Stimulated activated CD4-positive, alpha-beta T cell treated with anti-CD3 and anti-CD28 coated beads, Interleukin-4, amount 100 ng/mL, for 48 hours (primary cell): ENCODE measurements around the gene RUNX1.
"Not testable (repeated sequence)": the region's sequence is repeated elsewhere in the genome, so short reads cannot be mapped to it uniquely, and the experiment has no call there.

Experiments
- DNase-seq, 2 donors: peaks; one replicate each; pipeline ENCODE4 v3.0.0-alpha.2; 2020; ENCODE audit warnings: low read depth in 2 of 2

Gene RUNX1

DNA sequence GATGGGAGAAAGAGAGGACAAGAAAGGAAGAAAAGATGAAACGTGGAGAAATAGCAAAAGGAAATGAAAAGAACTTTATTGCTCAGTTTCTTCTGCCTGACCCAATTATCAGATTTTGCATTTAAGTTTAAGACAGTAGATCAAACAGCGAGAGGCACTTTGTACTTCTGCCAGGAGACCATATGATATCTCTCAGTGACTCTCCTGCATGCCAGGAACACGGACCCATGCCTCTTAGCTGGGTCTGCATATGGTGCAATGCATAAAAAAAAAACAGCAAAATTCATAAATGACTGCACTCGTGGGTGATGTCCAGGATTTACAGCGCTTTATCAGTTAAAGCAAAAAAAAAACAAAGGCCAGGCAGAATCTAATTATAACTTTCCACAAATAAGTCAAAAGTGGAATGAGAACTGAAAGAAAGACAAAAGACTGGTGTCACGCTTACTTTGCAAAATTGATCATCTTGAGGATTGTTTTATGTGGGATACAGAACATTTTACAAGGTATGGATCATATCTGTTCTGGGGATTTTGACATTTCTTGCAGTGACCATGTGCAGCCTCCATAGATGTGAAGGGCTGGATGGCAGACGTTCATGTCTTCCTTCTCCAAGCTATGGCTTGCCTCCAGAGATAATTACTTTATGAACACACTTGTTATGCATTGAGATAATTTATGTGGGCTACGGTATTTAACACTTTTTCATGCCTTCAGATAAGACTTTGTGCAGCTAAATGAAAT, 79.5 kb downstream of the RUNX1 start:
- no peak for DNase-seq

GRCh38 chr21:34968414-34969333, 80.4 kb downstream of the RUNX1 start:
- DNase-seq = peak in 1 of 2 donors; percentile 49

- peak in 1 of 2 donors; percentile 38 for DNase-seq
Measured at GRCh38 chr21:34967509-34968289, 81.4 kb downstream of the RUNX1 start.

GRCh38 chr21:34966881-34967280, 82.2 kb downstream of the RUNX1 start:
- DNase-seq = not testable (repeated sequence)

DNA sequence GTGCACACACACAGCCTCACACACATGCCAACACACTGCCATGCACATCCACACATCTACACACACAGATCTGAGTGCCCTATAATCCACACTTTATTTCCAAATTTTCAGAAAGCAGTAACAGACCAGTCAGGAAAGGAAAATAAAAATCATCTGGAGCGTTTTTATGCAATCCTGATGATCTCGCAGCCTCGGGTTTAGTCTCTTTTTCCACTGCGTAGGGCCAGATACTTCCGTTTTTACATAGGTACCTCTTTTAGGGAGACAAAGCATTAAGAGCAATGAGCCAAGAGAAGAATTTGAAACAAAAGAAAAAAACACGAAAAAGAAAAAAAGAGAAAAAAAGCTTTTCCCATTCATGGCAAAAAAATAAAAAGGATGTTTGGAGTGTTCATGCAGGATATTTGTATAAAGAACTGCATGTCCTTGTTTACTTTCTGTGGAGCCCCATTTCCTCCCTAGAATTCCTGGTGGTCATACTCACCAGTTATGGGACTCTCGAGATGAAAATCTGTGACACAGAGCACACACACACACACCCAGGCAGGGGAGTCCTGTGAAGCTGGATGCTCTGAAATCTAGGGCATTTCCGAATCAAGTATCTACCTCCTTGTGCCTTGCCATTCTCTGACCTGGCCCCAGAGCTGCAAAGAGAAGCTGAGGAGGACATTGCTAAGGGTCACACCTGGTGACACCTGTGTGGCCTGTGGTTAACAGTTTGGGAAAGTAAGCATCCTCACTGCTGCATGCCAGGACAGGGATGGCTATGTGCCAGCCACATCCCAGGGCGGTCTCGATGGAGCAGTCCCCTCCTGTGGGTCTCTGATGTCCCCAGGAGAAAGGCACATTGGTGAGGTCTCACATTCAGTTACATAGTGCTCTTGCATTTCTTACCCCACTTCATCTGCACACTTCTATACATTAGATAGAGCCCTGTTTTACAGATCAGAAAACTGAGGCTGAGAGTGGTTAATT, 83.6 kb downstream of the RUNX1 start:
- DNase-seq = no peak

- DNase-seq = peak in 1 of 2 donors; percentile 38
Measured at GRCh38 chr21:34962586-34963222, 86.4 kb downstream of the RUNX1 start.

- no peak for DNase-seq
Measured at GRCh38 chr21:34962136-34962535, 87.0 kb downstream of the RUNX1 start.

GRCh38 chr21:34960687-34961086, 88.4 kb downstream of the RUNX1 start:
- no peak for DNase-seq

- no peak for DNase-seq
Measured at GRCh38 chr21:34959607-34960006, 89.5 kb downstream of the RUNX1 start.

DNA sequence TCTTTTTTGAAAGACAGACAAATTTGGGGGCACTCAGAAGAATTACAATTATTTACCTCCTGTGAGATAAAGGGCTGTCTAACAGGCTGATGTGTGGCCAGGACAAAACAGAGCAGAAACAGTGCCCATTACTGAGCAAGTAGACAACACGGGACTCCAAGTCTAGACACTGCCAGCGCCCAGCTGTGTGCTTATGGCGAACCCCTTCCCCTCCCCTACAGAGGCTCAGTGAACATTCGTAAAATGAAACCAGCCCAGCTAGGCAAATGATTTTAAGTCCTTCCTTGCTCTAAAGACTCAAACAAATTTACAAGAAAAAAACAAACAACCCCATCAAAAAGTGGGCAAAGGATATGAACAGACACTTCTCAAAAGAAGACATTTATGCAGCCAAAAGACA, 91.1 kb downstream of the RUNX1 start:
- DNase-seq = no peak

GRCh38 chr21:34956416-34957316, 92.4 kb downstream of the RUNX1 start:
- DNase-seq = no peak

DNA sequence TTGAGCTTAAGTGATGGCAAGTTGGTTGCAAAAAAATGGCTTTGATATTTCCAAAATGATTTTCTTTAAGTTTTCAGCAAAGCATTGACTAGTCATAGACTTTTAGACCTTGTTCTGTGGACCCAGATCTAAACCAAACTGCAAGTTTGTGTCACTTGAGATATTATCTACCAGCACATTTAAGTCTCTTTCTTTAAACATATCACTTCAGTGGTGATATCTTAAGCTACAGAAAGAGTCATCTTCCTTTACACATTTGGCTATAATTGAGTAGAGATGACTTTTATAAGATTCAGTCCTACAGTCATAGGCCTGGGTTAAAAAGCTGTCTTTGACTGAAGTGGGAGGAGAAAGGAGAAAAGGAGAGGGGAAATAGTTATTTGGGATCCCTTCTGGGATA, 95.2 kb downstream of the RUNX1 start:
- DNase-seq = no peak

GRCh38 chr21:34952701-34953100, 96.4 kb downstream of the RUNX1 start:
- no peak for DNase-seq

DNA sequence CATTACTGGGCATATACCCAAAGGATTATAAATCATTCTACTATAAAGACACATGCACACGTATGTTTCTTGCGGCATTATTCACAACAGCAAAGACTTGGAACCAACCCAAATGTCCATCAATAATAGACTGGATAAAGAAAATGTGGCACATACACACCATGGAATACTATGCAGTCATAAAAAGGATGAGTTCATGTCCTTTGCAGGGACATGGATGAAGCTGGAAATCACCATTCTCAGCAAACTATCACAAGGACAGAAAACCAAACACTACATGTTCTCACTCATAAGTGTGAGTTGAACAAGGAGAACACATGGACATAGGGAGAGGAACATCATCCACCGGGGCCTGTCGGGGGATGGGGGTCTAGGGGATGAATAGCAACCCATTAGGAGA, 97.2 kb downstream of the RUNX1 start:
- DNase-seq = not testable (repeated sequence)

DNA sequence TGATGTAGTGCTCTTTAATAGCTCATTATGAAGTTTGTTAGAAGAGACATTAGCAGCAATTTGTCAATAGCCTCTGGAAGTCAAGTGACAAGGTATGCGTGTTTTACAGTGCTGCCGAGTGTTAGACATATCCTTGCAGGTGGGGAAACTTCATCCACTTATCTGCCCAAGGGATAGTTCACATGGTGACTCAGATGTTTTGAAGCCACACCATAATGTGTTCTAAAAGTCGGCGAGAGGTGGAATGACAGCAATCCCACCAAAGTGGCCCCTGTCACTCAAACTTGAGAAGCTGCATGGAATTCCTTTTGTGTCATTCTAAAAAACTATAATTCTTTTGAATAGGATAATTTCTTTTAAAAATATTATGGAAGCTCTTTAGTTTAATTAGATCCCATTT, 98.1 kb downstream of the RUNX1 start:
- DNase-seq = no peak

DNA sequence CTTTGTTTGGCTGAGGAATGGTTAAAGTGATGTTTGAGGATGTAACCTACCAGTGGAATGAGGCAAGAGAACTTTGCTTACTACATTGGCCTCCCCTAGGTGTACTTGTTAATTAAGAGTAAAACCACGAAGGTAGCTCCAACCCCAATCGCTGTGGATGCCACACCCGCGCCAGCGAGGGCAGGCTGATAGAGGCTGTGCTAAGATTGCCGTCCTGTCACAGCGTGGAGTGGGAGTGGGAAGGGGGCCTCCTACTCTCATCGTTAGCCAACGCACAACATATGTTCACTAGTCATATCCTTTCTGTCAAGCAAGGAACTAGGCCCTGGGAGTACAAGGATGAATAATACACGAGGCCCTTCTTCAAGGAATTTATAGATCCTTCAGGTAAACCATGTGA, 99.6 kb downstream of the RUNX1 start:
- DNase-seq = no peak

DNA sequence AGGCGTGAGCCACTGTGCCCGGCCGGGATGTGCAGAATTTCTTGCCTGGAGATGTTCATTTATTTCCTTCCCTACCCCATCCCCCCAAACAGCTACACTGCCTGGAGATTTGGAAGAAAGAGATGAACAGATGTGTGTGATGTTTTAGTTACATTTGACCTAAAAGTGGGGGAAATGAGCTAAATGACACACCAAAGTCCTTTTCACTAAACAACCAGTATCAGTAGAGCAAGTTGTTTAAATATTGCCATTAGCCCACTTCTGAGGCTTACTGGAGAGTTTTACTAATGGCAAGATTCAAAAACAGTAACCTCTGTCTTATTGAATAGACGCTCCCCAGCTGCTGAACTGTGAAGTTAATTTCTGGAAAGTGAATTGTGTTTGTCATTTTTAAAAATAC, 100.1 kb downstream of the RUNX1 start:
- DNase-seq = no peak

- DNase-seq = no peak
Measured at GRCh38 chr21:34948157-34948556, 100.9 kb downstream of the RUNX1 start.

- no peak for DNase-seq
Measured at GRCh38 chr21:34946916-34947534, 102.1 kb downstream of the RUNX1 start.
